Fibroblast of mammary gland (primary cell): ENCODE data around the gene SNTG2.

ENCODE experiments used
- DNase-seq: peaks from one replicate; pipeline ENCODE4 v3.0.0-alpha.2; 2010; ENCODE audit warnings: low read depth
- H3K4me3 ChIP-seq: 2 replicates; pipeline ENCODE4 v1.5.1; 2011; ENCODE audit warnings: low read depth, mild to moderate bottlenecking, low read length, moderate library complexity; ENCODE audit not compliant: control insufficient read depth
- TF ChIP-seq, protein P1 (sequence below): conservative IDR thresholded peaks from 2 replicates; pipeline ENCODE4 v1.5.1; 2011; ENCODE audit warnings: low read depth, low read length, inconsistent platforms; ENCODE audit not compliant: control insufficient read depth, insufficient read depth

The SNTG2 gene

DNA sequence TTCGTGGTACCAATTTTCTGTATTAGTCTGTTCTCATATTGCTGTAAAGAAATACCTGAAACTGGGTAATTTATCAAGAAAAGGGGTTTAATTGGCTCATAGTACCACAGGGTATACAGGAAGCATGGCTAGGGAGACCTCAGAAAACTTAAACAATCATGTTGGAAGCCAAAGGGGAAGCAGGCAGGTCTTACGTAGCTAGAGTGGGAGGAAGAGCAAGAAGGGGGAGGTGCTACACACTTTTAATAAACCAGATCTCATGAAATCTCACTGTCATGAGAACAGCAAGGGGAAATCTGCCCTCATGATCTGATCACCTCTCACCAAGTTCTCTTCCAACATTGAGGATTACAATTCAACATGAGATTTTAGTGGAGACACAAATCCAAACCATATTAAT is 235.8 kb downstream of the SNTG2 start:
- TF ChIP-seq, protein P1, sequence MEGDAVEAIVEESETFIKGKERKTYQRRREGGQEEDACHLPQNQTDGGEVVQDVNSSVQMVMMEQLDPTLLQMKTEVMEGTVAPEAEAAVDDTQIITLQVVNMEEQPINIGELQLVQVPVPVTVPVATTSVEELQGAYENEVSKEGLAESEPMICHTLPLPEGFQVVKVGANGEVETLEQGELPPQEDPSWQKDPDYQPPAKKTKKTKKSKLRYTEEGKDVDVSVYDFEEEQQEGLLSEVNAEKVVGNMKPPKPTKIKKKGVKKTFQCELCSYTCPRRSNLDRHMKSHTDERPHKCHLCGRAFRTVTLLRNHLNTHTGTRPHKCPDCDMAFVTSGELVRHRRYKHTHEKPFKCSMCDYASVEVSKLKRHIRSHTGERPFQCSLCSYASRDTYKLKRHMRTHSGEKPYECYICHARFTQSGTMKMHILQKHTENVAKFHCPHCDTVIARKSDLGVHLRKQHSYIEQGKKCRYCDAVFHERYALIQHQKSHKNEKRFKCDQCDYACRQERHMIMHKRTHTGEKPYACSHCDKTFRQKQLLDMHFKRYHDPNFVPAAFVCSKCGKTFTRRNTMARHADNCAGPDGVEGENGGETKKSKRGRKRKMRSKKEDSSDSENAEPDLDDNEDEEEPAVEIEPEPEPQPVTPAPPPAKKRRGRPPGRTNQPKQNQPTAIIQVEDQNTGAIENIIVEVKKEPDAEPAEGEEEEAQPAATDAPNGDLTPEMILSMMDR, result no peak
- no peak for DNase-seq
- no peak overlapping the region for H3K4me3 ChIP-seq

DNA sequence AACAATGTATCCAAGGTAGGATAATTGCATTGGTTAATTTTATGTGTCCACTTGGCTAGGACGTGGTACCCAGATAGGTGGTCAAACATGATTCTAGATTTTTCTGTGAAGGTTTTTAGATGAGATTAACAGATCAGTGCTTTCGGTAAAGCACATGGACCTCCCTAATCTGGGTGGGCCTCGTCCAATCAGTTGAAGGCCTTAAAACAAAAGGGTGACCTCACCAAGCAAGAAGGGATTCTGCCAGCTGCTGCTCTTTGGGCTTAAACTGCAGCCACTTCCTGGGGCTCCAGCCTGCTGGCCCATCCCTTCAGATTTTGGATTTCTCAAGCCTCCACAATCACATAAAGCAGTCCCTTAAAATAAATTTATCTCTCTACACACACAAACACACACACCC is 236.5 kb downstream of the SNTG2 start:
- H3K4me3 ChIP-seq, result no peak overlapping the region
- no peak for DNase-seq
- TF ChIP-seq, protein P1, result no peak

DNA sequence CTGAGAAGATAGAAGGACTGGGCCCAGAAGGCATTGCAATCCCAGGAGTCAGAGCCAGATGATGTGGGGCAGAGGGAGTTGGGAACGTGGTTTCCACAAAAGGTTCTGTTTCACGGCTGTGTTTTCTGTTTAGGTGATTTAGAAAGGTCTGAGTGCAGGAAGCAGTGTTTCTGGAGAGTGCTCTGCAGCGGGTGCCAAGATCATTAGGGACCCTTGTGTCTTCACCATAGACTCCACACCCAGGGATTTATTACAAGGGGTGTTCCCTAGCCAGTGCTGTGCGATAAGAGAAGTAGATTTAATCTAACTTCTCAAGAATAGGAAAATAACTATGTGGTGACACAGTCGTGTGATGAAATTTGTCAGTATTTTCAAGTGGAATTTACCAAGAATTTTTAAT is 241.5 kb downstream of the SNTG2 start:
- DNase-seq, result no peak
- no peak overlapping the region for H3K4me3 ChIP-seq
- TF ChIP-seq, protein P1, result no peak

- TF ChIP-seq, protein P1, result no peak
- no peak overlapping the region for H3K4me3 ChIP-seq
- no peak for DNase-seq
Measured at GRCh38 chr2:1193801-1194200, 243.2 kb downstream of the SNTG2 start.

DNA sequence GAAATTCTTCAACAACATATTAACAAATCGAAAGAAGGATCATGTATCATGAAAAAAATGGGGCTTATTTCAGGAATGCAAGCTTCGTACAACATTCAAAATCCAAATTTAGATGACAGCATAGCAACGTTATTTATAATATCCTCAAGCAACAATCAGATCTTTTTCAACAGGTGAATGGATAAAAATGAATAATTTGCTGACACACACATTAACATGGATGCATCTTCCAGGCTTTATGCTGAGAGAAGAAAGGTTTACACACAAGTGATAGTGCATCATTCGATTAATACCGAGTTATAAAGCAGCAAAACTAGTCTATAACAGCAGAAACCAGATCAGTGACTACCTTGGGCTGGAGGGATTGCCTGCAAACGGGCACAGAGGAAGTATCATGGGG is 253.1 kb downstream of the SNTG2 start:
- no peak for DNase-seq
- no peak overlapping the region for H3K4me3 ChIP-seq
- TF ChIP-seq, protein P1, result no peak

- H3K4me3 ChIP-seq, result no peak overlapping the region
- TF ChIP-seq, protein P1, result no peak
- no peak for DNase-seq
Measured at GRCh38 chr2:1205853-1206252, 255.2 kb downstream of the SNTG2 start.

DNA sequence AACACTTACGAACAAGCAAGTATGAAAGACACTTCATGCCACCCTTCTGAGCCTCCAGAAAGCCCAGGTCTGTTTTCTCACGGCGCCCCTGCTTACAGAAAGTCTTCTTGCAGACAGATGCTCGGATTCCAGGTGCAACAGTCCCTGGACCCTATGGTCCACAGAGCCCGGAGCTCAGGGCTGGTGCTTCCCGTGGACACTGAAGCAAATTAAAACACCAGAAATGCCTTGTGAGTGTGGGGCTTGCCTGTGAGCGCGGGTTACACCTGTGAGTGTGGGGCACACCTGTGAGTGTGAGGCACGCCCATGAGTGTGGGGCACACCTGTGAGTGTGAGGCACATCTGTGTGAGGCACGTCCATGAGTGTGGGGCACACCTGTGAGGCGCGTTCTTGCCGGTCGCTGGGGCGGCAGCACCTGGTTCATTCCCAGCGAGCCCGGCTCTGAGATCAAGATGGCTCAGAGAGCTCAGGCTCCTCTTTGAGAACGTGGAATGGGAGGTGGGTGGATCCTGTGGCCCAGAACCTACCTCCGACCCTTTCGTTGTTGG is 257.4 kb downstream of the SNTG2 start:
- no peak for DNase-seq
- TF ChIP-seq, protein P1, result no peak
- no peak overlapping the region for H3K4me3 ChIP-seq
